ENCODE data around the gene NCOA6. TPM values are rescaled to one million over a fixed set of nuclear protein-coding genes. Genes with fewer than 3 reads are reported as not detected.
"Not testable (repeated sequence)": the region's sequence is repeated elsewhere in the genome, so short reads cannot be mapped to it uniquely, and the experiment has no call there.

Gene NCOA6
- total RNA-seq, 1 donor from 2014 or later = 42.5 TPM

DNA sequence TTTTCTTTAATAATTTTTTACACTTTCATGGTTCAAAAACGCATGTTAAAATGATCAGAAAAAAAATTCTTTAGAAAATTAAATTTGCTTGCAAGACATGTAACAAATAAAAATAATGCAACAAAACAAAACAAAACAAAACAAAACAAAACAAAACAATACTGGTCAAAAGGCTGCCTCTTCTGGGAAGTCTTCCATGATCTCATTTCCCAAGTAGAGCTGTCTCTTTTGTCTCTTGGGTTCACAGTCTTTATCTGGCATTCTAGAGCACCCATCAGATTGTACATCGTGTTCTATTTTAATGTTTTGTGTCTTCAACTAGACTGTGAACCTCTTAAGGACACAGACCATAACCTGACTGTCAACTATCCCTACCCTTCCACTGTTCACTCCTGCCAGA, 96.0 kb downstream of the NCOA6 start:
- Mint-ChIP-seq H3K36me3 (peaks cover 35% of the 10 kb centered on the region), H3K27ac (no peak overlapping the region), H3K27me3 (ENCODE audit: low read depth) (no peaks in the 10 kb centered on the region), H3K9me3 (no peaks in the 10 kb centered on the region), H3K4me3 (no peak overlapping the region), H3K4me1 (no peaks in the 10 kb centered on the region)
- DNase-seq (ENCODE audit: low spot score in 2 of 2, unreplicated experiment in 2 of 2) = no peak
- TF ChIP-seq CTCF (IDR thresholded peaks at IDR 0.05; ENCODE audit: unreplicated experiment) = no peak

- Mint-ChIP-seq H3K27ac (no peak overlapping the region), H3K4me3 (no peak overlapping the region), H3K4me1 (no peaks in the 10 kb centered on the region), H3K36me3 (peaks cover 24% of the 10 kb centered on the region), H3K9me3 (no peaks in the 10 kb centered on the region), H3K27me3 (ENCODE audit: low read depth) (no peaks in the 10 kb centered on the region)
- TF ChIP-seq CTCF (IDR thresholded peaks at IDR 0.05; ENCODE audit: unreplicated experiment) = no peak
- no peak for DNase-seq (ENCODE audit: low spot score in 2 of 2, unreplicated experiment in 2 of 2)
Measured at GRCh38 chr20:34724172-34724571, 101.3 kb downstream of the NCOA6 start.

GRCh38 chr20:34722560-34722959, 102.9 kb downstream of the NCOA6 start:
- not testable (repeated sequence) for H3K27me3 Mint-ChIP-seq (ENCODE audit: low read depth); H3K9me3 Mint-ChIP-seq; DNase-seq (ENCODE audit: low spot score in 2 of 2, unreplicated experiment in 2 of 2); H3K4me1 Mint-ChIP-seq; H3K4me3 Mint-ChIP-seq; H3K27ac Mint-ChIP-seq
- H3K36me3 Mint-ChIP-seq = peaks cover 29% of the 10 kb centered on the region

GRCh38 chr20:34720266-34720665, 105.2 kb downstream of the NCOA6 start:
- Mint-ChIP-seq H3K4me3 (no peak overlapping the region), H3K9me3 (no peaks in the 10 kb centered on the region), H3K36me3 (peaks cover 17% of the 10 kb centered on the region), H3K27ac (no peak overlapping the region), H3K27me3 (ENCODE audit: low read depth) (no peaks in the 10 kb centered on the region), H3K4me1 (no peaks in the 10 kb centered on the region)
- DNase-seq (ENCODE audit: low spot score in 2 of 2, unreplicated experiment in 2 of 2) = no peak
- no peak for TF ChIP-seq CTCF (IDR thresholded peaks at IDR 0.05; ENCODE audit: unreplicated experiment)

- H3K4me3 Mint-ChIP-seq; H3K27me3 Mint-ChIP-seq (ENCODE audit: low read depth); H3K27ac Mint-ChIP-seq; DNase-seq (ENCODE audit: low spot score in 2 of 2, unreplicated experiment in 2 of 2); H3K9me3 Mint-ChIP-seq; H3K4me1 Mint-ChIP-seq: not testable (repeated sequence)
- peaks cover 21% of the 10 kb centered on the region for H3K36me3 Mint-ChIP-seq
Measured at GRCh38 chr20:34719242-34720017, 106.0 kb downstream of the NCOA6 start.

DNA sequence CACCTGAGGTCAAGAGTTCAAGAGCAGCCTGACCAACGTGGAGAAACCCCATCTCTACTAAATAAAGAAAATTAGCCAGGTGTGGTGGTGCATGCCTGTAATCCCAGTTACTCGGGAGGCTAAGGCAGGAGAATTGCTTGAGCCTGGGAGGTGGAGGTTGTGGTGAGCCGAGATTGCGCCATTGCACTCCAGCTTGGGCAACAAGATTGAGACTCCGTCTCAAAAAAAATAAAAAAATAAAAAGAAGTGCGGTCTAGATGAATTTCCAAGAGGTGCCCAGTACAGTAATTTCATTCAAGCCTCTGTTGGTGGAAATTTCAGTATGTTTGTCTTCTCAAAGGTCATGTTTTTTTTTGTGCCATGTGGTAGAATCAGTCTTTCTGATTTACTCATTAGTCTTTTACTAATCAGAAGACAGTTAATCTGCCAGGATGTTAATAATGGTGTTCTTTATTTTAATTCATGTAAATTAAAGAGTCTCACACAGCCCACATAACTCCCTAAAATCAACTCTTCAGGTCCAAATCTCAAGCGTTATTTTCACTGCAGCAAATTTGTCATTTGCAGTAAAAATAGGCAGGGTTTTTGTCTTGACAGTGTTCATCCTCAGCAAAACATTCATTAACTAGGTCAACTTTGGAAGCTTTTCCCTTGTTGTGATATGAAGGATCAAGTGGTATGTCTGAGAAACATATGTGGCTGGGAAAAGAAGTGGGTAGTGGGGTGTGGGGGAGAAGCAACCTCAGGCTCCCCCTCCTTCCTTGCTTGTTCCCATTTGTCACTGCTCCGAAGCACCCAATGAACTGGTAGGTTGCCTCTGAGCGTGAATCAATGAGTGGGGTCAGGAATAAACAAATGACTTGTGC, 108.0 kb downstream of the NCOA6 start:
- Mint-ChIP-seq H3K36me3 (peaks cover 24% of the 10 kb centered on the region), H3K9me3 (no peaks in the 10 kb centered on the region), H3K4me3 (no peak overlapping the region), H3K27ac (no peak overlapping the region), H3K27me3 (ENCODE audit: low read depth) (no peaks in the 10 kb centered on the region), H3K4me1 (peaks cover 8% of the 10 kb centered on the region)
- no peak for DNase-seq (ENCODE audit: low spot score in 2 of 2, unreplicated experiment in 2 of 2)
- no peak for TF ChIP-seq CTCF (IDR thresholded peaks at IDR 0.05; ENCODE audit: unreplicated experiment)
